ENCODE results near the gene HP. TPM values are rescaled to one million over a fixed set of nuclear protein-coding genes. Genes with fewer than 3 reads are reported as not detected.

HP gene
- total and polyA plus RNA-seq, 2 of the 8 experiments (the other 6 are each of a cell fraction or from before 2014, with no cell fraction given), result not detected

DNA sequence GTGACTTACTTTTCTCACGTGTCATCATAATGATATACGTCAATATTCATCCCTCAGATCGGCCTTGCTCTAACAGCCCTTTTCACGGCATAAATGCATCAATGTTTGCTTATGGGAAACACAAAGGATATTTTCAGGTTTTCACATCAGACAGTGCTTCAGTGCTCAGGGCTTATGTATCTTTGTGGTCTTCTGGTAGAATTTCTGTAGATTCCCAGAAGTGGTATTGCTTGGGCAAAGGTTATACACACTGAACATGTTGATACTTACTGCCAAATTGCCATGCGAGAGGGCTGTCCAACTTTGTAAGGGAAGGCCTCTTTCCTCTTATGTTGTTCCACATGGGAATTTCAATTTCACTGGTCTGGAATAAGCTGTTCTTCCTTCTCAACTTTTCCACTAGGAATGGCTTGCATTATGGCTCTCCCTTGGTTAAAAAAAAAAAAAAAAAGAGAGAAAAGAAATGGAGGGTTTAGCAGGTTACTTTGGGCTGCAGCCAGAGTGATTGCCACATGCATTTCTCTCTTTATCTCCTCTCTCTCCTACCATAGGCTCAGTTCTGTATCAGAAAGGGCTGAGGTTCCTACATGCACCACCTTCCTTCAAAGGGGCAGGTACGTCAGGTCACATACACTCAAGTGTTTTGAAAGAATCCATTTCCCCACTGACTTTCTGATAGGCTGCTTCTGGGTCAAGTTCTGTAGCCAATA is 26.5 kb upstream of the HP start (continued):
- TF ChIP-seq, protein P1, sequence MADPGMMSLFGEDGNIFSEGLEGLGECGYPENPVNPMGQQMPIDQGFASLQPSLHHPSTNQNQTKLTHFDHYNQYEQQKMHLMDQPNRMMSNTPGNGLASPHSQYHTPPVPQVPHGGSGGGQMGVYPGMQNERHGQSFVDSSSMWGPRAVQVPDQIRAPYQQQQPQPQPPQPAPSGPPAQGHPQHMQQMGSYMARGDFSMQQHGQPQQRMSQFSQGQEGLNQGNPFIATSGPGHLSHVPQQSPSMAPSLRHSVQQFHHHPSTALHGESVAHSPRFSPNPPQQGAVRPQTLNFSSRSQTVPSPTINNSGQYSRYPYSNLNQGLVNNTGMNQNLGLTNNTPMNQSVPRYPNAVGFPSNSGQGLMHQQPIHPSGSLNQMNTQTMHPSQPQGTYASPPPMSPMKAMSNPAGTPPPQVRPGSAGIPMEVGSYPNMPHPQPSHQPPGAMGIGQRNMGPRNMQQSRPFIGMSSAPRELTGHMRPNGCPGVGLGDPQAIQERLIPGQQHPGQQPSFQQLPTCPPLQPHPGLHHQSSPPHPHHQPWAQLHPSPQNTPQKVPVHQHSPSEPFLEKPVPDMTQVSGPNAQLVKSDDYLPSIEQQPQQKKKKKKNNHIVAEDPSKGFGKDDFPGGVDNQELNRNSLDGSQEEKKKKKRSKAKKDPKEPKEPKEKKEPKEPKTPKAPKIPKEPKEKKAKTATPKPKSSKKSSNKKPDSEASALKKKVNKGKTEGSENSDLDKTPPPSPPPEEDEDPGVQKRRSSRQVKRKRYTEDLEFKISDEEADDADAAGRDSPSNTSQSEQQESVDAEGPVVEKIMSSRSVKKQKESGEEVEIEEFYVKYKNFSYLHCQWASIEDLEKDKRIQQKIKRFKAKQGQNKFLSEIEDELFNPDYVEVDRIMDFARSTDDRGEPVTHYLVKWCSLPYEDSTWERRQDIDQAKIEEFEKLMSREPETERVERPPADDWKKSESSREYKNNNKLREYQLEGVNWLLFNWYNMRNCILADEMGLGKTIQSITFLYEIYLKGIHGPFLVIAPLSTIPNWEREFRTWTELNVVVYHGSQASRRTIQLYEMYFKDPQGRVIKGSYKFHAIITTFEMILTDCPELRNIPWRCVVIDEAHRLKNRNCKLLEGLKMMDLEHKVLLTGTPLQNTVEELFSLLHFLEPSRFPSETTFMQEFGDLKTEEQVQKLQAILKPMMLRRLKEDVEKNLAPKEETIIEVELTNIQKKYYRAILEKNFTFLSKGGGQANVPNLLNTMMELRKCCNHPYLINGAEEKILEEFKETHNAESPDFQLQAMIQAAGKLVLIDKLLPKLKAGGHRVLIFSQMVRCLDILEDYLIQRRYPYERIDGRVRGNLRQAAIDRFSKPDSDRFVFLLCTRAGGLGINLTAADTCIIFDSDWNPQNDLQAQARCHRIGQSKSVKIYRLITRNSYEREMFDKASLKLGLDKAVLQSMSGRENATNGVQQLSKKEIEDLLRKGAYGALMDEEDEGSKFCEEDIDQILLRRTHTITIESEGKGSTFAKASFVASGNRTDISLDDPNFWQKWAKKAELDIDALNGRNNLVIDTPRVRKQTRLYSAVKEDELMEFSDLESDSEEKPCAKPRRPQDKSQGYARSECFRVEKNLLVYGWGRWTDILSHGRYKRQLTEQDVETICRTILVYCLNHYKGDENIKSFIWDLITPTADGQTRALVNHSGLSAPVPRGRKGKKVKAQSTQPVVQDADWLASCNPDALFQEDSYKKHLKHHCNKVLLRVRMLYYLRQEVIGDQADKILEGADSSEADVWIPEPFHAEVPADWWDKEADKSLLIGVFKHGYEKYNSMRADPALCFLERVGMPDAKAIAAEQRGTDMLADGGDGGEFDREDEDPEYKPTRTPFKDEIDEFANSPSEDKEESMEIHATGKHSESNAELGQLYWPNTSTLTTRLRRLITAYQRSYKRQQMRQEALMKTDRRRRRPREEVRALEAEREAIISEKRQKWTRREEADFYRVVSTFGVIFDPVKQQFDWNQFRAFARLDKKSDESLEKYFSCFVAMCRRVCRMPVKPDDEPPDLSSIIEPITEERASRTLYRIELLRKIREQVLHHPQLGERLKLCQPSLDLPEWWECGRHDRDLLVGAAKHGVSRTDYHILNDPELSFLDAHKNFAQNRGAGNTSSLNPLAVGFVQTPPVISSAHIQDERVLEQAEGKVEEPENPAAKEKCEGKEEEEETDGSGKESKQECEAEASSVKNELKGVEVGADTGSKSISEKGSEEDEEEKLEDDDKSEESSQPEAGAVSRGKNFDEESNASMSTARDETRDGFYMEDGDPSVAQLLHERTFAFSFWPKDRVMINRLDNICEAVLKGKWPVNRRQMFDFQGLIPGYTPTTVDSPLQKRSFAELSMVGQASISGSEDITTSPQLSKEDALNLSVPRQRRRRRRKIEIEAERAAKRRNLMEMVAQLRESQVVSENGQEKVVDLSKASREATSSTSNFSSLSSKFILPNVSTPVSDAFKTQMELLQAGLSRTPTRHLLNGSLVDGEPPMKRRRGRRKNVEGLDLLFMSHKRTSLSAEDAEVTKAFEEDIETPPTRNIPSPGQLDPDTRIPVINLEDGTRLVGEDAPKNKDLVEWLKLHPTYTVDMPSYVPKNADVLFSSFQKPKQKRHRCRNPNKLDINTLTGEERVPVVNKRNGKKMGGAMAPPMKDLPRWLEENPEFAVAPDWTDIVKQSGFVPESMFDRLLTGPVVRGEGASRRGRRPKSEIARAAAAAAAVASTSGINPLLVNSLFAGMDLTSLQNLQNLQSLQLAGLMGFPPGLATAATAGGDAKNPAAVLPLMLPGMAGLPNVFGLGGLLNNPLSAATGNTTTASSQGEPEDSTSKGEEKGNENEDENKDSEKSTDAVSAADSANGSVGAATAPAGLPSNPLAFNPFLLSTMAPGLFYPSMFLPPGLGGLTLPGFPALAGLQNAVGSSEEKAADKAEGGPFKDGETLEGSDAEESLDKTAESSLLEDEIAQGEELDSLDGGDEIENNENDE (IDR thresholded peaks at IDR 0.05; ENCODE audit: insufficient replicate concordance, low read length), result no peak
- no peak for TF ChIP-seq HDAC6 (IDR thresholded peaks at IDR 0.05; ENCODE audit: low read depth, low read length)
- TF ChIP-seq, protein P2, sequence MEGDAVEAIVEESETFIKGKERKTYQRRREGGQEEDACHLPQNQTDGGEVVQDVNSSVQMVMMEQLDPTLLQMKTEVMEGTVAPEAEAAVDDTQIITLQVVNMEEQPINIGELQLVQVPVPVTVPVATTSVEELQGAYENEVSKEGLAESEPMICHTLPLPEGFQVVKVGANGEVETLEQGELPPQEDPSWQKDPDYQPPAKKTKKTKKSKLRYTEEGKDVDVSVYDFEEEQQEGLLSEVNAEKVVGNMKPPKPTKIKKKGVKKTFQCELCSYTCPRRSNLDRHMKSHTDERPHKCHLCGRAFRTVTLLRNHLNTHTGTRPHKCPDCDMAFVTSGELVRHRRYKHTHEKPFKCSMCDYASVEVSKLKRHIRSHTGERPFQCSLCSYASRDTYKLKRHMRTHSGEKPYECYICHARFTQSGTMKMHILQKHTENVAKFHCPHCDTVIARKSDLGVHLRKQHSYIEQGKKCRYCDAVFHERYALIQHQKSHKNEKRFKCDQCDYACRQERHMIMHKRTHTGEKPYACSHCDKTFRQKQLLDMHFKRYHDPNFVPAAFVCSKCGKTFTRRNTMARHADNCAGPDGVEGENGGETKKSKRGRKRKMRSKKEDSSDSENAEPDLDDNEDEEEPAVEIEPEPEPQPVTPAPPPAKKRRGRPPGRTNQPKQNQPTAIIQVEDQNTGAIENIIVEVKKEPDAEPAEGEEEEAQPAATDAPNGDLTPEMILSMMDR (IDR thresholded peaks at IDR 0.05; ENCODE audit: control extremely low read depth in 1 of 3, insufficient read depth in 1 of 3, low read depth in 1 of 3, low read length in 3 of 3), result no peak
- no peak for TF ChIP-seq CTBP2 (IDR thresholded peaks at IDR 0.05; ENCODE audit: borderline replicate concordance, insufficient read depth, insufficient read length, low read length)
- no peak for TF ChIP-seq HDAC2 (IDR thresholded peaks at IDR 0.05; ENCODE audit: borderline replicate concordance in 1 of 2, low read depth in 2 of 2, low read length in 2 of 2)
- TF ChIP-seq TBP (IDR thresholded peaks at IDR 0.05; ENCODE audit: low read depth, low read length), result no peak

Measured in H1 (cell line).